Panc1 (cell line): ENCODE measurements around the gene SCCPDH.

Experiments used
- REST ChIP-seq, 2 experiments: IDR thresholded peaks; 2 replicates each; pipeline ENCODE4 v1.6.1; 2011 to 2012; ENCODE audit warnings: low read depth in 2 of 2, control low read depth in 1 of 2, low read length in 1 of 2, mild to moderate bottlenecking in 1 of 2, moderate library complexity in 1 of 2; ENCODE audit not compliant: insufficient read depth in 1 of 2
- SIN3A ChIP-seq: IDR thresholded peaks from 2 replicates; pipeline ENCODE4 v1.6.1; 2012; ENCODE audit warnings: low read depth, mild to moderate bottlenecking, low read length, moderate library complexity, borderline replicate concordance; ENCODE audit not compliant: insufficient read depth
- TF ChIP-seq, protein P1 (sequence below): fragments of 450-650 bp; IDR thresholded peaks from 2 replicates; pipeline ENCODE4 v1.5.1; 2017; ENCODE audit warnings: mild to moderate bottlenecking

- TF ChIP-seq, protein P1, sequence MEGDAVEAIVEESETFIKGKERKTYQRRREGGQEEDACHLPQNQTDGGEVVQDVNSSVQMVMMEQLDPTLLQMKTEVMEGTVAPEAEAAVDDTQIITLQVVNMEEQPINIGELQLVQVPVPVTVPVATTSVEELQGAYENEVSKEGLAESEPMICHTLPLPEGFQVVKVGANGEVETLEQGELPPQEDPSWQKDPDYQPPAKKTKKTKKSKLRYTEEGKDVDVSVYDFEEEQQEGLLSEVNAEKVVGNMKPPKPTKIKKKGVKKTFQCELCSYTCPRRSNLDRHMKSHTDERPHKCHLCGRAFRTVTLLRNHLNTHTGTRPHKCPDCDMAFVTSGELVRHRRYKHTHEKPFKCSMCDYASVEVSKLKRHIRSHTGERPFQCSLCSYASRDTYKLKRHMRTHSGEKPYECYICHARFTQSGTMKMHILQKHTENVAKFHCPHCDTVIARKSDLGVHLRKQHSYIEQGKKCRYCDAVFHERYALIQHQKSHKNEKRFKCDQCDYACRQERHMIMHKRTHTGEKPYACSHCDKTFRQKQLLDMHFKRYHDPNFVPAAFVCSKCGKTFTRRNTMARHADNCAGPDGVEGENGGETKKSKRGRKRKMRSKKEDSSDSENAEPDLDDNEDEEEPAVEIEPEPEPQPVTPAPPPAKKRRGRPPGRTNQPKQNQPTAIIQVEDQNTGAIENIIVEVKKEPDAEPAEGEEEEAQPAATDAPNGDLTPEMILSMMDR = no peak
- TF ChIP-seq SIN3A = no peak
- TF ChIP-seq REST (IDR thresholded peaks at IDR 0.05; ENCODE audit: insufficient read depth in 1 of 2, low read depth in 2 of 2, low read length in 1 of 2) = no peak
Observed at GRCh38 chr1:246769306-246769705, 45.1 kb downstream of the SCCPDH start.
